Right ventricle myocardium inferior (tissue), 1 donor: ENCODE data around the gene STYK1. TPM values are rescaled to one million over a fixed set of nuclear protein-coding genes. Genes with fewer than 3 reads are reported as not detected.
"Not testable (repeated sequence)": the region's sequence is repeated elsewhere in the genome, so short reads cannot be mapped to it uniquely, and the experiment has no call there.

Source experiments
- ATAC-seq: fragments of 200-7000 bp; cut with Tn5 transposase; one replicate; pipeline ENCODE4 v1.9.1; 2020; ENCODE audit warnings: mild to moderate bottlenecking, moderate library complexity
- DNase-seq: peaks from one replicate; pipeline ENCODE4 v3.0.0; 2021; ENCODE audit errors: missing footprints
- intact Hi-C: fragments of 100-400 bp; cut with DNase I; formaldehyde crosslinking; loops from one replicate; pipeline ENCODE4 v1.11.0; 2022
- total RNA-seq: library from RNA; stranded (reverse); fragmentation: NEBNext Ultra II Directional; extraction: Animal tissue kit (Norgen Biotek cat#: 25700); gene quantifications from one replicate; pipeline ENCODE4 v1.2.1, GENCODE V29; 2021
- donor health status: DM: no; HTN: yes; CAD: no; lungs with severe emphysema.

Gene STYK1
- total RNA-seq, 1 donor from 2014 or later: not detected

DNA sequence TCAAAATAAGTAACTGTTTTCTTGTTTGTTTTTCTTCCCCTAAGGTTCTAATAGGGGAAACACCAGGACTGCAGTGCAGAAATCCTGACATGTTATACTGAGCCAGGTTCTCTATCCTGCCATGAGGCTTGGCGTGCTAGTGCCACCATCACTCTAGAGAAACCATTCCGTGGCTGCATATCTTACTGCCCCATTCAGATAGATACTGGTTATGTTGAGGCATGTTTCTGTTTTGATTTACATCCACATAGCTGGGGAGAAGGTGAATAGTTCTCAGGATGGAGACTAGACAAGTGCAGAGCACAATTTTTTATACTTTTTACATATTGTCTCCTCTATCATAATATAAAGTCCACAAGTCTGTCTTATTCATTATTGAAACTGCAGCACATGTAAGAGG lies 72.0 kb downstream of the STYK1 start:
- DNase-seq (no peak), ATAC-seq (no peak)
- intact Hi-C loops: no loop called here

DNA sequence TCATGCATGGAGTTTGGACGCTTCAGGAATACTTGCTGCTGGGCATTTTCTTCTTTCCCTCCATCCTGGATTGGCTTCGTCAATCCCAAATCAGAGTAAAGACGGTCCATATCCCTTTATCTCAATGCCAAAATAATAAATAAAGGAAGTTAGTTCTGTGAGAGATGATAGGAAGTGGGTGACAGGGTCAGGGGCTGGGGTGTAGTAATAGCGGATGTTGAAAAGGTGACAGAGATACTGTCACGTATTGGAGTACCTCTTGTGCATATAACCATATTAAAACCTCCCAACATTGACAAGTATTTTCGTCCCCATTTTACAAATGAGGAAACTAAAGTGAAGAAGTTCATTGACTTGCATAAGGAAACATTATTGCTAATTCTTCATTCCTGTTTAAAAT lies 72.9 kb downstream of the STYK1 start:
- intact Hi-C loops: no loop called here
- DNase-seq (no peak), ATAC-seq (no peak)

GRCh38 chr12:10595881-10596280 lies 78.0 kb downstream of the STYK1 start:
- ATAC-seq (no peak), DNase-seq (no peak)
- intact Hi-C loops: no loop called here

GRCh38 chr12:10590966-10591365 lies 82.9 kb downstream of the STYK1 start:
- intact Hi-C loops: no loop called here
- ATAC-seq: no peak

GRCh38 chr12:10584415-10584814 lies 89.4 kb downstream of the STYK1 start:
- DNase-seq: no peak
- no peak for ATAC-seq
- intact Hi-C loops: loop anchor here (10.0 kb wide), 1 partner anchor 70 kb away; no protein-coding TSS in a partner anchor

More at GRCh38 chr12:10590966-10591365, 82.9 kb downstream of the STYK1 start:
- no peak for DNase-seq

DNA sequence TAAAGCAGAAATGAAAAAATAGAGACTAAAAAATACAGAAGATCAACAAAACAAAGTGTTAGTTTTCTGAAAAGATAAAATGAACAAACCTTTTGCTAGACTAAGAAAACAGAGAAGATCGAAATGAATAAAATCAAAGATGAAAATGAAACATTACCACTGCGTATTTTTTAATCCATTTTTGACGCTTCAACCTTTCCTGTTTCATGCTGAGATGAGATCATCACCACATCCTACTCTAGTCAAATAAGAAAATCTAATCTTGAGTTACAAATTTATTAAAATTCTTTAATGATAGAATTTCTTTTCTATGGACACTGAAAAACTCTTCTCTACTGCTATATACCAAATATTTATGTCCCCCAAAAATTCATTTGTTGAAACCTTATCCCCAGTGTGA lies 91.1 kb downstream of the STYK1 start:
- no peak for DNase-seq
- intact Hi-C loops: loop anchor here (10.0 kb wide), 1 partner anchor 72 kb away; no protein-coding TSS in a partner anchor
- no peak for ATAC-seq

GRCh38 chr12:10582133-10582532 lies 91.7 kb downstream of the STYK1 start:
- not testable (repeated sequence) for DNase-seq, ATAC-seq
- intact Hi-C loops: loop anchor here (10.0 kb wide), 1 partner anchor 73 kb away; no protein-coding TSS in a partner anchor

DNA sequence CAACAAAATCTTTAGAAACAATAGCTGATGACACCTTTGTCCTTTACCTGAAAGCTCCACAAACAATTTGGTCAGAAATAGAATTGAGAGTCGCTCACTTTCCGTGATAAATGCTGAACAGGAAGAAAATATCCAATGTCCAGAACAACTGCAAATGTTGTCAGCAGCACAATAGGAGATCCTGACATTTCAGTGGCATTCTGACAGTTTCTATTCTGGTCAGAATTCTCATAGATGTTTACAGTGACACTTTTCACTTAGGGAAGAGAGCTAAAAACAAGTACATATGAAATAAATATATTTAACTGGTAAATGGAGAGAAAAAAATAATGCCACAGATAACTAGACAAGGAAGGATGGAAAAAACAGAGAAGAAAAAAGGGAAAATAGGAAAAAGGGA lies 99.5 kb downstream of the STYK1 start:
- ATAC-seq: no peak
- intact Hi-C loops: no loop called here
- no peak for DNase-seq

DNA sequence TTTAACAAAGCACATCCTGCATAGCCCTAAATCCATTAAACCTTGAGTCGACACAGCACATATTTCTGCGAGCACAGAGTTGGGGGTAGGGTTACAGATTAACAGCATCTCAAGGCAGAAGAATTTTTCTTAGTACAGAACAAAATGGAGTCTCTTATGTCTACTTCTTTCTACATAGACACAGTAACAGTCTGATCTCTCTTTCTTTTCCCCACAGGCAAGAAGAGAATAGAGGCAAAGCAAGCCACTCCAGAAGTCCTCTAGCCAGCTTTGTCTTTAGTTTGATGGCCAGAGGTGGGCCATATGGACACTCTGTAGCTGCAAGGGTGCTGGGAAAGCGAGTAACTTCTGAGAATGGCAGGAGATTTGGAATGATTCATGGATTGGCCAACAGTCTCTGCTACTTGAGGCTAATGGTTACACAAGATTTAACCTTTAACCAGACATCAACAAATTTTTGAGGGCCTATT lies 101.8 kb downstream of the STYK1 start:
- intact Hi-C loops, ATAC-seq, DNase-seq: not testable (repeated sequence)

- intact Hi-C loops: no loop called here
- DNase-seq (no peak), ATAC-seq (no peak)
Observed at GRCh38 chr12:10571141-10571540, 102.7 kb downstream of the STYK1 start.

Other genes starting within 250 kb of the STYK1 start
- not detected for gene KLRC2, start 238.0 kb downstream of the STYK1 start, total RNA-seq
- not detected for gene KLRC1, start 220.7 kb downstream of the STYK1 start, total RNA-seq
- 0.62 TPM for gene EIF2S3B, start 168.2 kb downstream of the STYK1 start, total RNA-seq
- 14.8 TPM for gene MAGOHB, start 60.4 kb downstream of the STYK1 start, total RNA-seq
- gene YBX3, start 49.3 kb upstream of the STYK1 start, total RNA-seq: 594 TPM
- not detected for gene TAS2R7, start 128.6 kb upstream of the STYK1 start, total RNA-seq
- gene TAS2R8, start 133.2 kb upstream of the STYK1 start, total RNA-seq: not detected
- gene TAS2R9, start 136.1 kb upstream of the STYK1 start, total RNA-seq: not detected
- gene TAS2R10, start 152.3 kb upstream of the STYK1 start, total RNA-seq: not detected
- 1.8 TPM for gene PRR4, start 175.4 kb upstream of the STYK1 start, total RNA-seq
- gene PRH1, start 210.2 kb upstream of the STYK1 start, total RNA-seq: 4.2 TPM
- gene TAS2R13, start 235.5 kb upstream of the STYK1 start, total RNA-seq: 0.43 TPM